LNCAP (cell line): ENCODE results near the gene IBA57.

ENCODE experiments used
- CTCF ChIP-seq: fragments of 450-650 bp; IDR thresholded peaks from 2 replicates; pipeline ENCODE4 v1.5.1; 2017; ENCODE audit warnings: mild to moderate bottlenecking

IBA57 gene

GRCh38 chr1:228171221-228171891 is 5.8 kb downstream of the IBA57 start:
- TF ChIP-seq CTCF = no peak

- TF ChIP-seq CTCF = no peak
These were observed 7.3 kb downstream of the IBA57 start for GRCh38 chr1:228172591-228173527.

GRCh38 chr1:228174482-228175315 is 9.1 kb downstream of the IBA57 start:
- no peak for TF ChIP-seq CTCF

GRCh38 chr1:228175316-228176023 is 9.9 kb downstream of the IBA57 start:
- TF ChIP-seq CTCF = no peak

- no peak for TF ChIP-seq CTCF
These were observed 10.4 kb downstream of the IBA57 start for GRCh38 chr1:228176024-228176395.

GRCh38 chr1:228176461-228177182 is 11.0 kb downstream of the IBA57 start:
- no peak for TF ChIP-seq CTCF

GRCh38 chr1:228177183-228177475 is 11.5 kb downstream of the IBA57 start:
- no peak for TF ChIP-seq CTCF
